CD4-positive, alpha-beta T cell treated with Interleukin-2 at 100 ng/mL for 4 hours (primary cell): Measurements from ENCODE around the gene LRP4.

ENCODE experiments used
- DNase-seq: peaks from one replicate; pipeline ENCODE4 v3.0.0-alpha.2; 2020; ENCODE audit warnings: low spot score

The LRP4 gene

GRCh38 chr11:46845740-46846509 lies 72.4 kb downstream of the LRP4 start, which contains the start of gene CKAP5:
CKAP5 (minus strand) TSS chr11:46846280; CDS start chr11:46821231, 25,049 bp downstream.
- DNase-seq, result peak; percentile 88

- no peak for DNase-seq
These were observed 73.0 kb downstream of the LRP4 start for GRCh38 chr11:46845440-46845739.

- no peak for DNase-seq
These were observed 78.2 kb downstream of the LRP4 start for GRCh38 chr11:46840116-46840515.

- DNase-seq, result no peak
These were observed 79.8 kb downstream of the LRP4 start for GRCh38 chr11:46838501-46838900.

GRCh38 chr11:46837860-46838259 lies 80.5 kb downstream of the LRP4 start:
- no peak for DNase-seq

- DNase-seq, result no peak
These were observed 81.5 kb downstream of the LRP4 start for GRCh38 chr11:46836870-46837269.

- no peak for DNase-seq
These were observed 81.9 kb downstream of the LRP4 start for GRCh38 chr11:46836431-46836830.

- no peak for DNase-seq
These were observed 82.5 kb downstream of the LRP4 start for GRCh38 chr11:46835897-46836296.

GRCh38 chr11:46834821-46835220 lies 83.5 kb downstream of the LRP4 start:
- DNase-seq, result no peak

GRCh38 chr11:46832511-46833214 lies 85.7 kb downstream of the LRP4 start:
- DNase-seq, result no peak

- DNase-seq, result no peak
These were observed 90.4 kb downstream of the LRP4 start for GRCh38 chr11:46827995-46828394.

- DNase-seq, result peak; percentile 55
These were observed 91.9 kb downstream of the LRP4 start for GRCh38 chr11:46826310-46827044.

GRCh38 chr11:46808799-46809431 lies 109.4 kb downstream of the LRP4 start:
- peak; percentile 9 for DNase-seq
